SK-N-SH (cell line): ENCODE data around the gene MTCL1. TPM values are rescaled to one million over a fixed set of nuclear protein-coding genes. Genes with fewer than 3 reads are reported as not detected.

Source experiments
- CTCF ChIA-PET: fragments of 300-600, 350-600 bp; formaldehyde crosslinking; extraction: SDS; loops from one replicate; lab custom pipeline; 2021; lab: Yijun Ruan, JAX
- POLR2A ChIA-PET: fragments of 350-600 bp; sonication (Branson Sonifier 250); formaldehyde crosslinking; extraction: SDS; loops from one replicate; lab custom pipeline; 2020; ENCODE audit warnings: antibody characterized with exemption, inconsistent platforms; lab: Yijun Ruan, JAX
- DNase-seq: peaks from one replicate; pipeline ENCODE4 v3.0.0; 2012
- H2AFZ ChIP-seq: fragments of 200-600 bp; sonication (generic); 2 replicates; pipeline ENCODE4 v1.8.1; 2016; ENCODE audit warnings: antibody characterized with exemption, mild to moderate bottlenecking, low read depth
- H3F3A ChIP-seq: fragments of 200-600 bp; sonication (generic); replicated peaks from 2 replicates; pipeline ENCODE3; 2016; ENCODE audit warnings: antibody characterized with exemption, mild to moderate bottlenecking; ENCODE audit not compliant: insufficient read depth
- H3K27ac ChIP-seq, 2 experiments: fragments of 200-500 bp in 1 of 2; fragments of 200-600 bp in 1 of 2; sonication (Bioruptor generic) in 1 of 2; sonication (generic), shearing (Covaris generic) in 1 of 2; 2 replicates each; pipeline versions ENCODE4 v1.5.1 to v1.6.1; 2014 to 2016; ENCODE audit warnings: low read depth in 2 of 2, inconsistent platforms in 1 of 2, low read length in 1 of 2, mild to moderate bottlenecking in 1 of 2, mixed read lengths in 1 of 2
- H3K27me3 ChIP-seq: fragments of 200-600 bp; sonication (generic), shearing (Covaris generic); 2 replicates; pipeline ENCODE4 v1.6.1; 2016; ENCODE audit warnings: mixed run types; ENCODE audit not compliant: insufficient read depth
- H3K36me3 ChIP-seq, 2 experiments: fragments of 200-500 bp in 1 of 2; fragments of 200-600 bp in 1 of 2; sonication (Bioruptor generic) in 1 of 2; sonication (generic) in 1 of 2; replicated peaks in 1 of 2; 2 replicates each; pipeline versions ENCODE3 to v1.5.1; 2014 to 2016; ENCODE audit warnings: low read length in 1 of 2, mild to moderate bottlenecking in 1 of 2; ENCODE audit not compliant: insufficient read depth in 2 of 2, control insufficient read depth in 1 of 2
- H3K4me1 ChIP-seq, 2 experiments: fragments of 200-500 bp in 1 of 2; fragments of 200-600 bp in 1 of 2; sonication (Bioruptor generic) in 1 of 2; sonication (generic), shearing (Covaris generic) in 1 of 2; 2 replicates each; pipeline versions ENCODE4 v1.5.1 to v1.6.1; 2014 to 2016; ENCODE audit warnings: low read depth in 1 of 2, low read length in 1 of 2, mixed run types in 1 of 2; ENCODE audit not compliant: insufficient read depth in 2 of 2, control insufficient read depth in 1 of 2
- H3K4me2 ChIP-seq: fragments of 200-600 bp; sonication (generic), shearing (Covaris generic); 2 replicates; pipeline ENCODE4 v1.6.1; 2017; ENCODE audit warnings: mixed run types
- H3K4me3 ChIP-seq, 2 experiments: fragments of 200-500 bp in 1 of 2; fragments of 200-600 bp in 1 of 2; sonication (Bioruptor generic) in 1 of 2; sonication (generic), shearing (Covaris generic) in 1 of 2; 2 replicates each; pipeline versions ENCODE4 v1.5.1 to v1.8.1; 2014 to 2016; ENCODE audit warnings: low read depth in 2 of 2, inconsistent platforms in 1 of 2, low read length in 1 of 2, mild to moderate bottlenecking in 1 of 2, mixed read lengths in 1 of 2, moderate library complexity in 1 of 2
- H3K79me2 ChIP-seq: fragments of 200-600 bp; sonication (generic); 2 replicates; pipeline ENCODE4 v1.8.1; 2017; ENCODE audit warnings: mild to moderate bottlenecking; ENCODE audit not compliant: insufficient read depth
- H3K9ac ChIP-seq: fragments of 200-600 bp; sonication (generic); 2 replicates; pipeline ENCODE4 v1.6.1; 2017; ENCODE audit warnings: mixed run types
- H3K9me2 ChIP-seq: fragments of 200-600 bp; sonication (generic); 2 replicates; pipeline ENCODE4 v1.6.1; 2017; ENCODE audit warnings: mixed run types
- H3K9me3 ChIP-seq: fragments of 200-600 bp; sonication (generic); 2 replicates; pipeline ENCODE4 v1.6.1; 2017; ENCODE audit warnings: mixed run types, mild to moderate bottlenecking, moderate library complexity
- H4K20me1 ChIP-seq: fragments of 200-600 bp; sonication (generic); 2 replicates; pipeline ENCODE4 v1.6.1; 2017; ENCODE audit warnings: mild to moderate bottlenecking, mixed run types; ENCODE audit not compliant: insufficient read depth
- CHD2 ChIP-seq: fragments of 150-350 bp; IDR thresholded peaks from 2 replicates; pipeline ENCODE4 v1.6.1; 2018; ENCODE audit warnings: low read length; ENCODE audit not compliant: partially characterized antibody
- EZH2phosphoT487 ChIP-seq: fragments of 200-600 bp; sonication (generic); IDR thresholded peaks from 2 replicates; pipeline ENCODE4 v1.6.1; 2017; ENCODE audit warnings: low read depth, mixed run types, mild to moderate bottlenecking, antibody characterized with exemption, moderate library complexity, borderline replicate concordance
- FOSL2 ChIP-seq: IDR thresholded peaks from 2 replicates; pipeline ENCODE4 v1.4.0; 2012; ENCODE audit warnings: low read depth, mild to moderate bottlenecking, moderate library complexity, borderline replicate concordance
- GATA2 ChIP-seq: sonication (generic); formaldehyde crosslinking; IDR thresholded peaks from 2 replicates; pipeline ENCODE4 v1.5.0; 2020; ENCODE audit warnings: mild to moderate bottlenecking, missing genetic modification reagents
- IRF3 ChIP-seq: fragments of 150-350 bp; IDR thresholded peaks from 2 replicates; pipeline ENCODE4 v1.6.1; 2016; ENCODE audit warnings: mild to moderate bottlenecking, low read depth, low read length
- MAX ChIP-seq: IDR thresholded peaks from 2 replicates; pipeline ENCODE4 v1.4.0; 2012; ENCODE audit warnings: low read depth
- NRF1 ChIP-seq: IDR thresholded peaks from 2 replicates; pipeline ENCODE4 v1.6.1; 2012; ENCODE audit warnings: low read depth, mild to moderate bottlenecking, low read length
- RAD21 ChIP-seq: IDR thresholded peaks from 2 replicates; pipeline ENCODE4 v1.6.1; 2012; ENCODE audit warnings: mild to moderate bottlenecking, low read length
- RCOR1 ChIP-seq: fragments of 150-350 bp; IDR thresholded peaks from 2 replicates; pipeline ENCODE4 v1.6.1; 2017; ENCODE audit warnings: antibody characterized with exemption, low read length
- REST ChIP-seq: IDR thresholded peaks from 2 replicates; pipeline ENCODE4 v1.6.1; 2012; ENCODE audit warnings: mild to moderate bottlenecking, low read depth, low read length, moderate library complexity
- RXRA ChIP-seq: IDR thresholded peaks from 2 replicates; pipeline ENCODE4 v1.4.0; 2012; ENCODE audit warnings: low read depth, mild to moderate bottlenecking, borderline replicate concordance
- SMC3 ChIP-seq: IDR thresholded peaks from 2 replicates; pipeline ENCODE4 v1.6.1; 2012; ENCODE audit warnings: low read depth, low read length, improper control_type of control experiment
- TCF12 ChIP-seq: IDR thresholded peaks from 2 replicates; pipeline ENCODE4 v1.4.0; 2012
- USF1 ChIP-seq: IDR thresholded peaks from 2 replicates; pipeline ENCODE4 v1.4.0; 2012; ENCODE audit warnings: low read depth, borderline replicate concordance
- YY1 ChIP-seq: IDR thresholded peaks from 2 replicates; pipeline ENCODE4 v1.4.0; 2012; ENCODE audit warnings: low read depth, mild to moderate bottlenecking
- ZBTB33 ChIP-seq: IDR thresholded peaks from 2 replicates; pipeline ENCODE4 v1.4.0; 2012; ENCODE audit warnings: low read depth, borderline replicate concordance
- WGBS: methylation state at CpG from one replicate; pipeline ENCODE4 v1.1.6; 2017; ENCODE audit warnings: low lambda C conversion rate; 5-methylcytosine and 5-hydroxymethylcytosine counted together
- polyA plus RNA-seq, 3 experiments: library from polyadenylated mRNA; depleted of rRNA; stranded (reverse); fragments of >200 nt; gene quantifications; 2 replicates each; pipeline ENCODE4 v1.2.3, GENCODE V29; 2012

The MTCL1 gene
- polyA plus RNA-seq, 1 of the 3 experiments (the other 2 are of a cell fraction), result 33.5 TPM

GRCh38 chr18:8709248-8710059 lies 4.1 kb downstream of the MTCL1 start:
- Histone ChIP-seq H3K4me1 (peaks cover under 1 to 22% of the 10 kb centered on the region in 2 experiments; a peak in 2 of 4 replicates), H4K20me1 (peaks cover 49% of the 10 kb centered on the region), H3K9me3 (no peaks in the 10 kb centered on the region), H2AFZ (no peak overlapping the region), H3K9ac (no peak overlapping the region), H3K9me2 (no peaks in the 10 kb centered on the region), H3K27me3 (no peaks in the 10 kb centered on the region), H3K4me2 (no peak overlapping the region; the same call in 1 of the 2 replicates), H3K4me3 (peak overlapping the region in 1 of 2 experiments; percentile 2; a peak in 1 of 4 replicates), H3K27ac (no peak overlapping the region), H3K36me3 (peaks cover 6 to 11% of the 10 kb centered on the region in 2 experiments), H3K79me2 (peaks cover 82% of the 10 kb centered on the region), H3F3A (no peaks in the 10 kb centered on the region)
- TF ChIP-seq TCF12, result no peak
- TF ChIP-seq SMC3, result no peak
- TF ChIP-seq NRF1, result no peak
- TF ChIP-seq REST, result no peak
- no peak for TF ChIP-seq ZBTB33
- TF ChIP-seq EZH2phosphoT487, result no peak
- no peak for TF ChIP-seq RCOR1
- no peak for TF ChIP-seq RAD21
- no peak for TF ChIP-seq CHD2
- TF ChIP-seq GATA2, result no peak
- no peak for TF ChIP-seq RXRA
- no peak for TF ChIP-seq USF1
- TF ChIP-seq IRF3, result no peak
- TF ChIP-seq YY1, result no peak
- no peak for TF ChIP-seq FOSL2
- no peak for TF ChIP-seq MAX
- ChIA-PET POLR2A (interaction anchor here (2.9 kb wide), 1 partner anchor 57 kb away, joined by 18 read pairs; no protein-coding TSS in a partner anchor), CTCF (interaction anchor here (2.7 kb wide), 1 partner anchor 77 kb away, joined by 7 read pairs; no protein-coding TSS in a partner anchor)
- 95% methylated on average over 14 of the region's 14 CpGs for WGBS
- no peak for DNase-seq
